ENCODE measurements around the gene RAB23. TPM values are rescaled to one million over a fixed set of nuclear protein-coding genes. Genes with fewer than 3 reads are reported as not detected.

The RAB23 gene
- total and polyA plus RNA-seq, 9 of the 15 experiments (the other 6 are each of a cell fraction or from before 2014, with no cell fraction given) = 3.4 to 18.0 (median 9.4) TPM

DNA sequence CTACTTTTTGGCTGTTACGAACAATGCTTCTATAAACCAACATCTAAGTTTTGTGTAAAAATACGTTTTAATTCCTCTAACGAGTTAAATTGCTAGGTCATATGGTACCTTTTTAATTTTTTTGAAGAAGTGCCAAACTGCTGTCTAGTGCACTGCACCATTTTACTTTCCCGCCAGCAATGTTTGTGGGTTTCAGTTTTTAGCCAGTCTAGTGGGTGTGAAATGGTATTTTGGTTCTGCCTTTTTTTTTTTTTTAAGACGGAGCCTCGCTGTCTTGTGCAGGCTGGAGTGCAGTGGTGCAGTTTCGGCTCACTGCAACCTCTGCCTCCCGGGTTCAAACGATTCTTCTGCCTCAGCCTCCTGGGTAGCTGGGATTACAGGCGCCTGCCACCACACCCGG, 84.1 kb downstream of the RAB23 start:
- WGBS (ENCODE audit: insufficient coverage, low coverage, missing lambda C conversion rate) = 92% methylated on average over 6 of the region's 11 CpGs
- intact Hi-C loops (cut with micrococcal nuclease) = no loop called here
- Histone ChIP-seq H2AFZ (ENCODE audit: low read depth, low read length) (no peak overlapping the region), H3K4me3 (no peak overlapping the region), H3K27ac (ENCODE audit: extremely low read depth, low read depth, low read length) (no peak overlapping the region), H4K20me1 (replicated peaks; ENCODE audit: control insufficient read depth, insufficient read depth, low read length) (no peaks in the 10 kb centered on the region), H3K4me2 (ENCODE audit: insufficient read depth, low read length) (no peak overlapping the region), H3K9me1 (ENCODE audit: control insufficient read depth, insufficient read depth, low read length) (no peaks in the 10 kb centered on the region), H3K27me3 (ENCODE audit: control insufficient read depth in 2 of 2, insufficient read depth in 2 of 2, low read length in 2 of 2) (no peaks in the 10 kb centered on the region), H3K9ac (ENCODE audit: insufficient read depth in 1 of 2, low read depth in 2 of 2, low read length in 2 of 2) (no peak overlapping the region), H3K4me1 (replicated peaks in 1 of 2; ENCODE audit: control insufficient read depth in 2 of 2, insufficient read depth in 2 of 2, low read length in 2 of 2) (no peaks in the 10 kb centered on the region), H3K79me2 (ENCODE audit: control insufficient read depth, insufficient read depth, low read length) (no peaks in the 10 kb centered on the region), H3K36me3 (ENCODE audit: control insufficient read depth, insufficient read depth, low read length) (peaks cover 70% of the 10 kb centered on the region), H3K9me3 (replicated peaks; ENCODE audit: control insufficient read depth, insufficient read depth, low read depth, low read length) (no peaks in the 10 kb centered on the region)
- DNase-seq (ENCODE audit: extremely low read depth in 1 of 4, low spot score in 3 of 4) = no peak
- TF ChIP-seq PBX2 (CRISPR knock-in tag; IDR thresholded peaks at IDR 0.05; ENCODE audit: low read depth) = no peak
- no peak for TF ChIP-seq PBX2 (tag; conservative IDR thresholded peaks at IDR 0.05; ENCODE audit: low read depth)
- TF ChIP-seq CEBPB (tag; IDR thresholded peaks at IDR 0.05) = no peak
- TF ChIP-seq, protein P1, sequence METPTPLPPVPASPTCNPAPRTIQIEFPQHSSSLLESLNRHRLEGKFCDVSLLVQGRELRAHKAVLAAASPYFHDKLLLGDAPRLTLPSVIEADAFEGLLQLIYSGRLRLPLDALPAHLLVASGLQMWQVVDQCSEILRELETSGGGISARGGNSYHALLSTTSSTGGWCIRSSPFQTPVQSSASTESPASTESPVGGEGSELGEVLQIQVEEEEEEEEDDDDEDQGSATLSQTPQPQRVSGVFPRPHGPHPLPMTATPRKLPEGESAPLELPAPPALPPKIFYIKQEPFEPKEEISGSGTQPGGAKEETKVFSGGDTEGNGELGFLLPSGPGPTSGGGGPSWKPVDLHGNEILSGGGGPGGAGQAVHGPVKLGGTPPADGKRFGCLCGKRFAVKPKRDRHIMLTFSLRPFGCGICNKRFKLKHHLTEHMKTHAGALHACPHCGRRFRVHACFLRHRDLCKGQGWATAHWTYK (CRISPR knock-in tag; IDR thresholded peaks at IDR 0.05) = no peak
- TF ChIP-seq, protein P2, sequence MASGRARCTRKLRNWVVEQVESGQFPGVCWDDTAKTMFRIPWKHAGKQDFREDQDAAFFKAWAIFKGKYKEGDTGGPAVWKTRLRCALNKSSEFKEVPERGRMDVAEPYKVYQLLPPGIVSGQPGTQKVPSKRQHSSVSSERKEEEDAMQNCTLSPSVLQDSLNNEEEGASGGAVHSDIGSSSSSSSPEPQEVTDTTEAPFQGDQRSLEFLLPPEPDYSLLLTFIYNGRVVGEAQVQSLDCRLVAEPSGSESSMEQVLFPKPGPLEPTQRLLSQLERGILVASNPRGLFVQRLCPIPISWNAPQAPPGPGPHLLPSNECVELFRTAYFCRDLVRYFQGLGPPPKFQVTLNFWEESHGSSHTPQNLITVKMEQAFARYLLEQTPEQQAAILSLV (tag; IDR thresholded peaks at IDR 0.05) = no peak
- no peak for TF ChIP-seq ZNF140 (CRISPR knock-in tag; IDR thresholded peaks at IDR 0.05)
- TF ChIP-seq MYNN (IDR thresholded peaks at IDR 0.05) = no peak
- TF ChIP-seq MYNN (CRISPR knock-in tag; IDR thresholded peaks at IDR 0.05) = no peak
- TF ChIP-seq HMG20B (CRISPR knock-in tag; IDR thresholded peaks at IDR 0.05) = no peak
- TF ChIP-seq GTF2A2 (tag; IDR thresholded peaks at IDR 0.05) = no peak
- TF ChIP-seq, protein P3, sequence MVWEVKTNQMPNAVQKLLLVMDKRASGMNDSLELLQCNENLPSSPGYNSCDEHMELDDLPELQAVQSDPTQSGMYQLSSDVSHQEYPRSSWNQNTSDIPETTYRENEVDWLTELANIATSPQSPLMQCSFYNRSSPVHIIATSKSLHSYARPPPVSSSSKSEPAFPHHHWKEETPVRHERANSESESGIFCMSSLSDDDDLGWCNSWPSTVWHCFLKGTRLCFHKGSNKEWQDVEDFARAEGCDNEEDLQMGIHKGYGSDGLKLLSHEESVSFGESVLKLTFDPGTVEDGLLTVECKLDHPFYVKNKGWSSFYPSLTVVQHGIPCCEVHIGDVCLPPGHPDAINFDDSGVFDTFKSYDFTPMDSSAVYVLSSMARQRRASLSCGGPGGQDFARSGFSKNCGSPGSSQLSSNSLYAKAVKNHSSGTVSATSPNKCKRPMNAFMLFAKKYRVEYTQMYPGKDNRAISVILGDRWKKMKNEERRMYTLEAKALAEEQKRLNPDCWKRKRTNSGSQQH (CRISPR knock-in tag; IDR thresholded peaks at IDR 0.05) = no peak
- TF ChIP-seq MTA1 (IDR thresholded peaks at IDR 0.05; ENCODE audit: borderline replicate concordance) = no peak
- no peak for TF ChIP-seq ADNP (tag; IDR thresholded peaks at IDR 0.05)
- no peak for TF ChIP-seq KDM5B (IDR thresholded peaks at IDR 0.05; ENCODE audit: insufficient replicate concordance, low read depth, low read length)
- no peak for TF ChIP-seq KDM4B (IDR thresholded peaks at IDR 0.05; ENCODE audit: borderline replicate concordance in 2 of 2, low read depth in 1 of 2)
- TF ChIP-seq SOX6 (IDR thresholded peaks at IDR 0.05) = no peak
- POLR2A ChIA-PET = no interaction called here
- CTCF ChIA-PET (ENCODE audit: low intra/inter-chr PET ratio) = no interaction called here
- in situ Hi-C loops (cut with MboI) = no loop called here
- FAIRE-seq = no peak
- BruUV-seq (replicated peaks) = no TSS peak
- ATAC-seq = no peak

Data from K562 (cell line).